Parathyroid adenoma (tissue), 2 donors: ENCODE data around the gene KCTD15.

Source experiments
- H2AFZ ChIP-seq: fragments of 300-600 bp; sonication (generic); one replicate; pipeline ENCODE4 v1.7.0; 2017; ENCODE audit warnings: antibody characterized with exemption, mild to moderate bottlenecking
- H3K27ac ChIP-seq: fragments of 300-600 bp; sonication (generic); one replicate; pipeline ENCODE4 v1.7.0; 2017
- H3K27me3 ChIP-seq: fragments of 300-600 bp; sonication (generic); one replicate; pipeline ENCODE4 v1.7.0; 2017; ENCODE audit warnings: low read length; ENCODE audit not compliant: control insufficient read depth, insufficient read depth
- H3K36me3 ChIP-seq: fragments of 300-600 bp; sonication (generic); one replicate; pipeline ENCODE4 v1.7.0; 2017; ENCODE audit warnings: low read length; ENCODE audit not compliant: control insufficient read depth, insufficient read depth
- H3K4me1 ChIP-seq: fragments of 300-600 bp; sonication (generic); one replicate; pipeline ENCODE4 v1.7.0; 2017; ENCODE audit warnings: control low read depth
- H3K4me2 ChIP-seq: fragments of 300-600 bp; sonication (generic); one replicate; pipeline ENCODE4 v1.7.0; 2017; ENCODE audit warnings: low read length
- H3K4me3 ChIP-seq: fragments of 300-600 bp; sonication (generic); one replicate; pipeline ENCODE4 v1.7.0; 2017; ENCODE audit warnings: low read depth, low read length
- H3K79me2 ChIP-seq: fragments of 300-600 bp; sonication (generic); one replicate; pipeline ENCODE4 v1.7.0; 2017; ENCODE audit warnings: control low read depth
- H3K9ac ChIP-seq: fragments of 300-600 bp; sonication (generic); one replicate; pipeline ENCODE4 v1.7.0; 2017; ENCODE audit warnings: mild to moderate bottlenecking
- H3K9me3 ChIP-seq: fragments of 300-600 bp; sonication (generic); one replicate; pipeline ENCODE4 v1.7.0; 2017; ENCODE audit warnings: low read length; ENCODE audit not compliant: control insufficient read depth
- TF ChIP-seq, protein P1 (sequence below): fragments of 300-600 bp; sonication (generic); IDR thresholded peaks from one replicate; pipeline ENCODE4 v1.7.0; 2017; ENCODE audit warnings: antibody characterized with exemption, mild to moderate bottlenecking
- donor health status: primary hyperparathyroidism.

KCTD15 gene

DNA sequence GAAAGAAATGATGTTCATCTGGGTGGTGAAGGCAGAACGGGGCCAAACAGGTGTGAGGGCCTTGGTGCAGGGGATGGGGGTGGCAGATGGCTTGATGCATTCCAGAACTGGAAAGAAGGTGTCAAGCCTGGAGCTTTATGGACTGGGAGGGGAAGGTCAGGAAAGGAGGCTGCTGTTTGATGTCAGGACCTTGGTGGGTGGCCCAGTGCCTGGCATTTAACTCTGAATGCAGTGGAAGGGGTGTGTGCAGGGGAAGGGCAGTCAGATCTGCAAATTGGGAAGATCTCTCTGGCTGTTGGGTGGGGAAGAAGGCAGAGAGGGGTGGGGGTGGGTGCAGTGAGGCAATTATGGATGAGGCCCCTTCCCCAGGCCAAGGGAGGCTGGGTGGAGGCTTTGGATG, 11.7 kb downstream of the KCTD15 start:
- TF ChIP-seq, protein P1, sequence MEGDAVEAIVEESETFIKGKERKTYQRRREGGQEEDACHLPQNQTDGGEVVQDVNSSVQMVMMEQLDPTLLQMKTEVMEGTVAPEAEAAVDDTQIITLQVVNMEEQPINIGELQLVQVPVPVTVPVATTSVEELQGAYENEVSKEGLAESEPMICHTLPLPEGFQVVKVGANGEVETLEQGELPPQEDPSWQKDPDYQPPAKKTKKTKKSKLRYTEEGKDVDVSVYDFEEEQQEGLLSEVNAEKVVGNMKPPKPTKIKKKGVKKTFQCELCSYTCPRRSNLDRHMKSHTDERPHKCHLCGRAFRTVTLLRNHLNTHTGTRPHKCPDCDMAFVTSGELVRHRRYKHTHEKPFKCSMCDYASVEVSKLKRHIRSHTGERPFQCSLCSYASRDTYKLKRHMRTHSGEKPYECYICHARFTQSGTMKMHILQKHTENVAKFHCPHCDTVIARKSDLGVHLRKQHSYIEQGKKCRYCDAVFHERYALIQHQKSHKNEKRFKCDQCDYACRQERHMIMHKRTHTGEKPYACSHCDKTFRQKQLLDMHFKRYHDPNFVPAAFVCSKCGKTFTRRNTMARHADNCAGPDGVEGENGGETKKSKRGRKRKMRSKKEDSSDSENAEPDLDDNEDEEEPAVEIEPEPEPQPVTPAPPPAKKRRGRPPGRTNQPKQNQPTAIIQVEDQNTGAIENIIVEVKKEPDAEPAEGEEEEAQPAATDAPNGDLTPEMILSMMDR, result no peak
- no peak overlapping the region for H3K9ac ChIP-seq
- no peaks in the 10 kb centered on the region for H3K79me2 ChIP-seq
- H3K27ac ChIP-seq, result no peak overlapping the region
- no peaks in the 10 kb centered on the region for H3K27me3 ChIP-seq
- H2AFZ ChIP-seq, result no peak overlapping the region
- no peaks in the 10 kb centered on the region for H3K36me3 ChIP-seq
- no peaks in the 10 kb centered on the region for H3K9me3 ChIP-seq
- H3K4me1 ChIP-seq, result no peaks in the 10 kb centered on the region
- H3K4me2 ChIP-seq, result no peak overlapping the region
- H3K4me3 ChIP-seq, result no peak overlapping the region

DNA sequence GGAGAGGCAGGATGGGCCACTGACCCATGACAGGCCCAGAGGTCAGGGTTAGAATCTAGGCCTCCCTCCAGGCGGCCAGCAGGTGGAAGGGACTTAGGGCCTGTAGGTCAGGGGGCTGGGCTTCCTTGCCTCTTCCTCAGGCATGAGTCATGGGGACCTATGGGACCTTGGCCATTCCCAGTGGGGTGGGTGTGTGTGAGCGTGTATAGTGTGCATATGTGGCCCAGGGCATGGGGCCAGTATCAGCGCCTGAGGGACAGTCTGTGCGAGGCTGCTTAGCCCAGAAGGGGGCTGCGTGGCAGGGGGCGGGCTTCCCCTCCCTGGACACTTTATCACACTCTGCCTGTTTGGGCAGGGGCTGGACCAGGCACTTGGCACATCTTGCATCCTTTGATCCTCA, 13.3 kb downstream of the KCTD15 start:
- Histone ChIP-seq H3K4me3 (no peak overlapping the region), H3K4me1 (no peaks in the 10 kb centered on the region), H3K9ac (no peak overlapping the region), H3K79me2 (no peaks in the 10 kb centered on the region), H3K27ac (no peak overlapping the region), H2AFZ (no peak overlapping the region), H3K4me2 (no peak overlapping the region), H3K36me3 (no peaks in the 10 kb centered on the region), H3K27me3 (no peaks in the 10 kb centered on the region), H3K9me3 (no peaks in the 10 kb centered on the region)
- TF ChIP-seq, protein P1, result no peak

DNA sequence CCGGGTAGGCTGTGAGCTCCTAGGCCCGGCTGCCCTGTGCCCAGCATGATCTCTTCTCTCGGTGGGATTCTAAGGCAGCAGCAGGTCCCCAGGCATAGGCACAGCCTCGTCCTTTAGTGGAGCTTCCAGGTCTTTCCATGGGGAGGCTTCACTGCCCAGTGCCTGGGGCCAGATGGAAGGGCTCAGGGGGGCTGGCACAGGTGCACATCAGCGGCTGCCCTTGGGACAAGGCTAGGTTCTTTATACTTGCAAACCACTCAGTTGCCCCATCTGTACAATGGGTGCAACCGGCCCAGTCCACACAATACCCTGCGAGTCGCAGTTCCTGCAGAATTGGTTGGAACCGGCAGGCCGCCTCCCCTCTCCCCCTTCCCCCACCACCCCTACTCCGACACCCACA, 14.2 kb downstream of the KCTD15 start:
- Histone ChIP-seq H3K27ac (no peak overlapping the region), H3K36me3 (no peaks in the 10 kb centered on the region), H3K4me1 (no peaks in the 10 kb centered on the region), H3K79me2 (no peaks in the 10 kb centered on the region), H3K4me2 (no peak overlapping the region), H3K27me3 (no peaks in the 10 kb centered on the region), H2AFZ (no peak overlapping the region), H3K9ac (no peak overlapping the region), H3K4me3 (no peak overlapping the region), H3K9me3 (no peaks in the 10 kb centered on the region)
- TF ChIP-seq, protein P1, result no peak

- Histone ChIP-seq H3K4me1 (no peaks in the 10 kb centered on the region), H3K27me3 (no peaks in the 10 kb centered on the region), H3K79me2 (no peaks in the 10 kb centered on the region), H3K9me3 (no peaks in the 10 kb centered on the region), H3K4me3 (no peak overlapping the region), H3K27ac (no peak overlapping the region), H2AFZ (no peak overlapping the region), H3K36me3 (no peaks in the 10 kb centered on the region), H3K4me2 (no peak overlapping the region), H3K9ac (no peak overlapping the region)
- TF ChIP-seq, protein P1, result no peak
These were observed 14.6 kb downstream of the KCTD15 start for GRCh38 chr19:33811246-33811645.

DNA sequence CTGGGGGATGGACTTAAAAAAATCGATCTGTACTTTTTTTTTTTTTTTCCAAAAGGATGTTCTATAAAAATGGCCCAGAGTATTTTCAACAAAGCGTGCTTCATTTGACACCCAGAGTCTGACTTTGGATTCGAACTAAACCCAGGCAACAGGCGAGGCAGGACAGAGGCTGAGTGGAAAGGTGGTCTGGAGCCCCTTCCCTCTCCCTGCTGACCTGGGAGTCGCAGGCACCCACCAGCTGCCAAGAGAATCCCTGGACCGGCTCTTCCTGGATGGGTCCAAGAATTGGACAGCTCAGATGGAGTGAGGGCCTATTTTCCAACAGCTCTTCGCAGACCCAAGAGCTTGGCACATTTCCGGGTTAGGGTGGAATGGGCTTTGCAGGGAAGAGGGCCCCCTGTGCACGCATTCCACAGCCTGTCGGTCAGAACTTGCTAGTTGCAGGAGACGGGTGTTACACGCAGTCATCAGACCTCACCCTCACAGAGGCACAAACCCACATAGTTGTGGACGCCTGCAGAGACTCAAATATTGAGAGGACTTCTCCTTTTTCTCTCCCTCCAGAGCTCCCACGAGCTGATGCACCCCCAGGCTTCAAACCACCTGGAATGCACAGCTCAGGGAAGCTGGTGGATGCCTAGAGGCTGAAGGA, 15.2 kb downstream of the KCTD15 start:
- H3K4me3 ChIP-seq, result no peak overlapping the region
- no peaks in the 10 kb centered on the region for H3K27me3 ChIP-seq
- no peak overlapping the region for H2AFZ ChIP-seq
- no peak overlapping the region for H3K4me2 ChIP-seq
- no peak overlapping the region for H3K27ac ChIP-seq
- no peak overlapping the region for H3K9ac ChIP-seq
- no peaks in the 10 kb centered on the region for H3K79me2 ChIP-seq
- no peaks in the 10 kb centered on the region for H3K36me3 ChIP-seq
- H3K4me1 ChIP-seq, result no peaks in the 10 kb centered on the region
- H3K9me3 ChIP-seq, result no peaks in the 10 kb centered on the region
- TF ChIP-seq, protein P1, result no peak
